ENCODE data around the gene LRRC27. TPM values are rescaled to one million over a fixed set of nuclear protein-coding genes. Genes with fewer than 3 reads are reported as not detected.
A peak's percentile ranks its signal among the peaks of the same experiment; 100 is the strongest.

LRRC27 gene
- polyA plus RNA-seq, 2 of the 4 experiments (the other 2 are of a cell fraction), result 6.5 to 6.9 TPM

GRCh38 chr10:132303361-132304115 lies 28.5 kb upstream of the LRRC27 start (continued):
- TF ChIP-seq RNF2 (IDR thresholded peaks at IDR 0.05; ENCODE audit: borderline replicate concordance, low read depth) (no peak), SREBF2 (IDR thresholded peaks at IDR 0.05) (no peak)

GRCh38 chr10:132304756-132305509 lies 27.1 kb upstream of the LRRC27 start:
- H3K4me1 ChIP-seq, result peaks cover 12% of the 10 kb centered on the region
- DNase-seq (ENCODE audit: low read depth in 1 of 2, low spot score in 1 of 2) (no peak), ATAC-seq (no peak), FAIRE-seq (no peak)
- ChIA-PET CTCF (interaction anchor here (1.1 kb wide), 1 partner anchor 56 kb away, joined by 3 read pairs; no protein-coding TSS in a partner anchor), POLR2A (no interaction called here)
- 93% methylated on average over 21 of the region's 21 CpGs for WGBS (ENCODE audit: missing lambda C conversion rate)
- no peak overlapping the region for H3K4me2 ChIP-seq
- TF ChIP-seq, protein P1, sequence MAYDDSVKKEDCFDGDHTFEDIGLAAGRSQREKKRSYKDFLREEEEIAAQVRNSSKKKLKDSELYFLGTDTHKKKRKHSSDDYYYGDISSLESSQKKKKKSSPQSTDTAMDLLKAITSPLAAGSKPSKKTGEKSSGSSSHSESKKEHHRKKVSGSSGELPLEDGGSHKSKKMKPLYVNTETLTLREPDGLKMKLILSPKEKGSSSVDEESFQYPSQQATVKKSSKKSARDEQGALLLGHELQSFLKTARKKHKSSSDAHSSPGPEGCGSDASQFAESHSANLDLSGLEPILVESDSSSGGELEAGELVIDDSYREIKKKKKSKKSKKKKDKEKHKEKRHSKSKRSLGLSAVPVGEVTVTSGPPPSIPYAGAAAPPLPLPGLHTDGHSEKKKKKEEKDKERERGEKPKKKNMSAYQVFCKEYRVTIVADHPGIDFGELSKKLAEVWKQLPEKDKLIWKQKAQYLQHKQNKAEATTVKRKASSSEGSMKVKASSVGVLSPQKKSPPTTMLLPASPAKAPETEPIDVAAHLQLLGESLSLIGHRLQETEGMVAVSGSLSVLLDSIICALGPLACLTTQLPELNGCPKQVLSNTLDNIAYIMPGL (CRISPR knock-in tag; IDR thresholded peaks at IDR 0.05; ENCODE audit: borderline replicate concordance), result no peak
- TF ChIP-seq, protein P2, sequence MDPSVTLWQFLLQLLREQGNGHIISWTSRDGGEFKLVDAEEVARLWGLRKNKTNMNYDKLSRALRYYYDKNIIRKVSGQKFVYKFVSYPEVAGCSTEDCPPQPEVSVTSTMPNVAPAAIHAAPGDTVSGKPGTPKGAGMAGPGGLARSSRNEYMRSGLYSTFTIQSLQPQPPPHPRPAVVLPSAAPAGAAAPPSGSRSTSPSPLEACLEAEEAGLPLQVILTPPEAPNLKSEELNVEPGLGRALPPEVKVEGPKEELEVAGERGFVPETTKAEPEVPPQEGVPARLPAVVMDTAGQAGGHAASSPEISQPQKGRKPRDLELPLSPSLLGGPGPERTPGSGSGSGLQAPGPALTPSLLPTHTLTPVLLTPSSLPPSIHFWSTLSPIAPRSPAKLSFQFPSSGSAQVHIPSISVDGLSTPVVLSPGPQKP (IDR thresholded peaks at IDR 0.05; ENCODE audit: low read depth, low read length), result no peak
- TF ChIP-seq EHMT2 (IDR thresholded peaks at IDR 0.05; ENCODE audit: low read depth), result no peak
- no peak for TF ChIP-seq CHD4 (IDR thresholded peaks at IDR 0.05; ENCODE audit: borderline replicate concordance)
- no peak for TF ChIP-seq HEYL (CRISPR knock-in tag; IDR thresholded peaks at IDR 0.05)
- TF ChIP-seq RARB (CRISPR knock-in tag; IDR thresholded peaks at IDR 0.05), result no peak
- no peak for TF ChIP-seq TP53 (CRISPR knock-in tag; IDR thresholded peaks at IDR 0.05)
- no peaks in the 10 kb centered on the region for H3K9me3 ChIP-seq
- H3K27ac ChIP-seq, result no peak overlapping the region
- H3K4me3 ChIP-seq, result no peak overlapping the region

DNA sequence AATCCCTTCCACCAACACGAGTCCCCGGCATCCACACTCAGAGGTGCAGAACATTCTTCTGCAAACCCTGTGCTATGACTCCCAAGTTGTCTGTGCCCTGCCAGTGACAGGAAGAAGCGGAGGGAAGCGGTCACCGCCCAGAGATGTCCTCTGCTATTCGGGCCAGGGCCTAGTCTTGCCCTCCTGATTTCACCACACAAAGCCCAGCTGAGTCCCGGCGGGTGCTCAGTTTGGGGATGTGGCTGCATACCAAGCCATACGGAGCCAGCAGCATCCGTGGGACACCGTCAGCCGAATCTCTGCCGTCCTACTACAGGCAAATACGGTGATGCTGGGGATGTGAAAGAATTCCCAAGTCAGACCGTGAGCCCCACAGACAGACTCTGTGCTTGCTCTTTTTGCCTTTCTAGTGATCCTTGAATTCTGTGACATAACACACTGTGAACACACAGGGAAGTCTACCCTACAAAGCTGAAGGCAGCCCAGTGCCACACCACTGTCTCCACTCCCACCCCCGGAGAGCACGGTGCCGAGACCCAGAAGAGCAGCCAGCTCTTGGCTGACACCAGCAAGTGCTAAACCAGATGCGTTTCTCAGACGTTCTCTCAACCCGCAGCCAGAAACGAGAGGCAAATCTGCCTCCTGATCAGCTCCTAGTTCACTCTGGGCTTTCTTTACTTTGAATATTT lies 26.2 kb upstream of the LRRC27 start:
- FAIRE-seq, result no peak
- Histone ChIP-seq H3K4me3 (no peak overlapping the region), H3K4me2 (no peak overlapping the region), H3K9me3 (no peaks in the 10 kb centered on the region), H3K27ac (no peak overlapping the region), H3K4me1 (peaks cover 12% of the 10 kb centered on the region)
- CTCF ChIA-PET, result interaction anchor here (1.6 to 1.8 kb wide), 2 partner anchors 16 to 47 kb away, joined by 4 to 7 read pairs; no protein-coding TSS in a partner anchor
- peak in 1 of 2 experiments; percentile 48 for DNase-seq (ENCODE audit: low read depth in 1 of 2, low spot score in 1 of 2)
- WGBS (ENCODE audit: missing lambda C conversion rate), result 97% methylated on average over 22 of the region's 22 CpGs
- ATAC-seq, result no peak
- POLR2A ChIA-PET, result no interaction called here
- TF ChIP-seq ZNF302 (CRISPR knock-in tag; IDR thresholded peaks at IDR 0.05), result no peak
- no peak for TF ChIP-seq RCOR1 (IDR thresholded peaks at IDR 0.05; ENCODE audit: low read depth, low read length)
- TF ChIP-seq MAZ (IDR thresholded peaks at IDR 0.05; ENCODE audit: borderline replicate concordance, low read depth, low read length), result no peak
- no peak for TF ChIP-seq HOXA7 (CRISPR knock-in tag; IDR thresholded peaks at IDR 0.05)

- FAIRE-seq, result no peak
- no peak for ATAC-seq
- DNase-seq (ENCODE audit: low read depth in 1 of 2, low spot score in 1 of 2), result no peak
- ChIA-PET CTCF (interaction anchor here (1.6 to 1.8 kb wide), 2 partner anchors 15 to 47 kb away, joined by 4 to 7 read pairs; no protein-coding TSS in a partner anchor), POLR2A (no interaction called here)
- no peak for TF ChIP-seq RARB (CRISPR knock-in tag; IDR thresholded peaks at IDR 0.05)
- 0 out of 2 replicates have a peak, but pooled peaks have one; percentile 12 for TF ChIP-seq BHLHE40 (IDR thresholded peaks at IDR 0.05; ENCODE audit: low read depth, low read length)
- TF ChIP-seq ZSCAN20 (CRISPR knock-in tag; IDR thresholded peaks at IDR 0.05), result no peak
- TF ChIP-seq HDAC2 (IDR thresholded peaks at IDR 0.05), result no peak
- WGBS (ENCODE audit: missing lambda C conversion rate), result 95% methylated on average over 16 of the region's 16 CpGs
- Histone ChIP-seq H3K4me2 (peak overlapping the region; percentile 85), H3K4me3 (no peak overlapping the region; the same call in 2 of the 3 replicates), H3K27ac (no peak overlapping the region), H3K4me1 (peaks cover 16% of the 10 kb centered on the region), H3K9me3 (no peaks in the 10 kb centered on the region)
These were observed 25.7 kb upstream of the LRRC27 start for GRCh38 chr10:132306343-132306685.
